ENCODE data around the gene STK11.
"Not testable (repeated sequence)": the region's sequence is repeated elsewhere in the genome, so short reads cannot be mapped to it uniquely, and the experiment has no call there.

STK11 gene

DNA sequence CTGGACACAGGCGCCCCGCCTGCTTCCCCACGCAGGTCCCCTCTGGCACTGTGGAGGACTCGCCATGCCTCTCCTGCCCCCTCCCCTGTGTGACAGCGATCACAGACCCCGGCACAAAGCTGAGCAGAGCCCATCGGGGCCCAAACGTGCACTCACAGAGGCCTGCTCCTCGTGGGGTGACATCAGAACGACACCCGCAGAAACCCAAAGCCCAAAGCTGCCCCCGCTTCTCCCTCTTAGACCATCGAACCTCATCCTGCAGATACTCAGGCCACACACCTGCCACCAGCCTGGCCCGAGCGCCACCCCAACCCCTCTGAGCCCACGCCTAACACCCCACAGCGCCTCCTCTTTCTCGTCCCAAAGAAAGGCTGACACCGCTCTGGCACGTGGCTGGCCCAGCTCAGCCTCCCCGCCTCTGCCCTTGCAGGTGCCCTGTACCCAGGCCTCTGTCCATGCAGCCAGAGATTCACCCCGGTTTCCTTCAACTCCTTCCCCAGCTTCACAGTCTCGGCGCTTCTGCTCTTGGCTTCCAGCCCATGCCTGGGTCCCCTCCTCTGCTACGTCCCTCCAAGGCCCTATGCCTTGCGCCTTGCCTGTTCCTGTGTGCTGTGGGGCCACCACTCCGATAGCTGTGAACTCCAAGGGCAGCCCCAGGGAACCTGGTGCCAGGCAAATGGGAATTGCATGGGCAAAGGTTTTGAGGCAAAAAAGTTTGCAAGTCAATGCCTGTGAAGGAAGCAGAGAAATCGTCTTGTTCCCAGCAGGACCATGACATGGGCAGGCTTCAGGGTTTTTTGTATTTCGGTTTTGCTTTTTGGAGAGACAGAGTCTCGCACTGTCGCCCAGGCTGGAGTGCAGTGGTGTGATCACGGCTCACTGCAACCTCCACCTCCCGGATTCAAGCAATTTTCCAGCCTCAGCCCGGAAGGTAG, 33.1 kb downstream of the STK11 start:
- DNase-seq: no peak

DNA sequence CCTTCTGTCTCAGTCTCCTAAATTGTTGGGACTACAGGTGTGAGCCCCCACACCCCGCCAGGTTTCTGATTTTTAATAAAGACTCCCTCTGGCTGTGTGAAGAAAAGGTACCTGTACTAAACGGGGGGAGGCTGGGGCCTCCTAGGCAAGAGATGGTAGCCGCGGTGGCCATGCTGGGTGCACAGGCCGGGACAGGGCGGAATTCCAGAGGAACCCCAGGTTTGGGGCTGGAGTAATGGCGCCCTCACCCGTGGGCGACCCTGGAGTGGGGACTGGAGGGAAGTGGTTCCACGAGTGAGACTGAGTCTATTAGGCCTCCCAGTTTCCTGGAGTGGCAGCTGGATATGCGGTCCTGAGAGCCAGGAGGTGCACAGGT, 33.8 kb downstream of the STK11 start:
- DNase-seq: no peak

DNA sequence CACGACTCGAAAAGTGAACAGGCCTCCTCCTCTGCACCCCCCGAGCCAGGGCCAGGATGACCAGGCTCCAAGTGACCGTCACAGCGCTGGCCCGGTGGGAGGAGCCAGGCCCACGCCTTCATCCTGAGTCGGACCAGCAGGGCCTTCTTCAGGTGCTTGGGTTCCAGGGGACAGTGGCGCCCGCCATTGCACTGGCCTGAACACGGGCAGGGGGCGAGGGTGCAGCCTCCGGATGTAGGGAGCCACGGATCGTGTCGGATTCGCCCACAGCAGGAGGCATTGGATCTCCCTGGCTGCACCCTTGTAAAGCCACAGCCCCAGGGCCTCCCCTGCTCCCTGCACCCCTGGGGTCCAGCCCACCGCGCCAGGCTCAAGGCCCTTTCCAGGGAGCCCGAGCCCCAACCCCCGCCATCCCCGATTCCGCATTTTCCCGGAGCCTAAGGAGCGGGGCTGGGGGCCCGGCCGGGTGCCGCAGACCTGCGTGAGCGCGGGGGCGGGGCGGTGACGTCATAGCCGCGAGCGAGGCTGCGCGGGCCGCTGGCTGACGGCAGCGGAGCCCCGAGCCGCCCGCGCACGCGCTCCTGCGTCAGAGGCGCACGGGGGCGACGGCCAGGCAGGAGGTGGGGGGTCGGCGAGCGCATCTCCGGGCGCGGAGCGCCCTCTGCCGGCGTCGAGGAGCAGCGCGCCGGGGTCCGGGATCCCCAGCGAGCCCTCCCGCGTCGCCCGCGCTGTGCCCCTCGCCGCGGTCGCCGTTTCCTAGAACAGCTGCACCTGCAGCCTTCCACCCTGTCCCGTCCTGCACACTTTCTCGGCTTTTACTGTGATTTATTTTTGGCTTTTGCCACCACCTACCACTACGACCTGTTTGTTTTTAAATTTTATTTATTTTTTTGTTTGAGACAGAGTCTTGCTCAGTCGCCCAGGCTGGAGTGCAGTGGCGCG, 34.5 kb downstream of the STK11 start:
- DNase-seq: peak; percentile 94

DNA sequence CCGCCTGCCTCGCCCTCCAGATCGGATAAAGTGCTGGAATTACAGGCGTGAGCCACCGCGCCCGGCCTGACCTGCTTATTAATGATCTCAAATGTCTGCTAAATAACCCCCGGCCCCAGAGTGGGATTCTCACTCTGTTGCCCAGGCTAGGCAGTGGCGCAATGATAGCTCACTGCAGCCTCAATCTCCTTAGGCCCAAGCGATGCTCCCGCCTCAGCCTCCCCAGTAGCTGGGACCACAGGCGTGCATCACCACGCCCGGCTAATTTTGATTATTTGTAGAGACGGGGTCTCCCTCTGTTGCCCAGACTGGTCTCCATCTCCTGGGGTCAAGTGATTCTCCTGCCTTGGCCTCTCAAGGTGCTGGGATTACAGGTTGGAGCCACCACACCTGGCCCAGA, 35.3 kb downstream of the STK11 start:
- no peak for DNase-seq

DNA sequence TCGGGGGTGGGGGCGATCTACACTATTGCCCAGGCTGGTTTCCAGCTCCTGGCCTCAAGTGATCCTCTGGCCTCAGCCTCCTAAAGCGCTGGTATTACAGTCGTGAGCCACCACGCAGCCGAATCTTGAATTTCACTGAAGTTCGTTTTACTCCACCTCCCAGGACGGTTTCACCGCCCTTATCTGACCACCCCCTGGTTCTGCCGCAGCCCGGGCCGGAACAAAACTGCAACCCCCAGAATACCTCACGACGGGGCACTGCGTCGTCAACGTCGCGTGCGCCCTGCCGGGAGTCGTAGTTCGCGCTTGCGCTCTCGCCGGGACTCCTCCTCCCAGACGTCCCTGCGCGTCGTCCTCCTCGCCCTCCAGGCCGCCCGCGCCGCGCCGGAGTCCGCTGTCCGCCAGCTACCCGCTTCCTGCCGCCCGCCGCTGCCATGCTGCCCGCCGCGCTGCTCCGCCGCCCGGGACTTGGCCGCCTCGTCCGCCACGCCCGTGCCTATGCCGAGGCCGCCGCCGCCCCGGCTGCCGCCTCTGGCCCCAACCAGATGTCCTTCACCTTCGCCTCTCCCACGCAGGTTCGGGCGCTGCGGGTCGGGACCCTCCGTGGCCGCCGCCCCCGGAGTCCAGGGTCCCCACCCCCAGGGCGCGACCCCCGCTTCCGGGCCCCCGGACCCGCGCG, 36.0 kb downstream of the STK11 start, which contains the start of gene ATP5F1D:
ATP5F1D (plus strand) TSS at position 335 of the 679 bp plus-strand sequence; CDS start at position 435, 100 bp downstream.
- DNase-seq: peak; percentile 90

DNA sequence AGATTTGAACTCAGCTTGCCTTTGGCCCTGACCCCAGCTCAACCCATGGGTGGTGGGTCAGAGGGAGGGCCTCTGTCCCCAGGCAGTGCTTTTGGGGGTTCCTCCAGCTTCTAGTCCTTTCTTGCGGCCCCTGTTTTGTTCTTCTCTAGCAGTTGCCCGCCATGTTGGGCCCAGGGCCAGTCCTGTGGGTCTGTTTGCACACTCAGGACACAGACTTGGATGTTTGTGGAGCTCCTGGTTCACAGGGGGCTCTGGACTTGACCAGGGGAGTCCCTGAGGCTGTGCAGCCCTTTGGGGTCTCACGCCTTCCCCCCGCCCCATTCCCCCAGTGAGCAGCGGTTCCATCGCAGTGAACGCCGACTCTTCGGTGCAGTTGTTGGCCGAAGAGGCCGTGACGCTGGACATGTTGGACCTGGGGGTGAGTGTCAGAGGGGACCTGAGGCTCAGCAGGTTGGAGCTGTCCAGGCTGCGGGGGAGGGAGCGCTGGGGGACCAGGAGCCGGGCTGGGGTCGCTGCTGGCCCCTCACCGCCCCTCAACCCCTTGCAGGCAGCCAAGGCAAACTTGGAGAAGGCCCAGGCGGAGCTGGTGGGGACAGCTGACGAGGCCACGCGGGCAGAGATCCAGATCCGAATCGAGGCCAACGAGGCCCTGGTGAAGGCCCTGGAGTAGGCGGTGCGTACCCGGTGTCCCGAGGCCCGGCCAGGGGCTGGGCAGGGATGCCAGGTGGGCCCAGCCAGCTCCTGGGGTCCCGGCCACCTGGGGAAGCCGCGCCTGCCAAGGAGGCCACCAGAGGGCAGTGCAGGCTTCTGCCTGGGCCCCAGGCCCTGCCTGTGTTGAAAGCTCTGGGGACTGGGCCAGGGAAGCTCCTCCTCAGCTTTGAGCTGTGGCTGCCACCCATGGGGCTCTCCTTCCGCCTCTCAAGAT, 38.5 kb downstream of the STK11 start:
- peak; percentile 83 for DNase-seq

DNA sequence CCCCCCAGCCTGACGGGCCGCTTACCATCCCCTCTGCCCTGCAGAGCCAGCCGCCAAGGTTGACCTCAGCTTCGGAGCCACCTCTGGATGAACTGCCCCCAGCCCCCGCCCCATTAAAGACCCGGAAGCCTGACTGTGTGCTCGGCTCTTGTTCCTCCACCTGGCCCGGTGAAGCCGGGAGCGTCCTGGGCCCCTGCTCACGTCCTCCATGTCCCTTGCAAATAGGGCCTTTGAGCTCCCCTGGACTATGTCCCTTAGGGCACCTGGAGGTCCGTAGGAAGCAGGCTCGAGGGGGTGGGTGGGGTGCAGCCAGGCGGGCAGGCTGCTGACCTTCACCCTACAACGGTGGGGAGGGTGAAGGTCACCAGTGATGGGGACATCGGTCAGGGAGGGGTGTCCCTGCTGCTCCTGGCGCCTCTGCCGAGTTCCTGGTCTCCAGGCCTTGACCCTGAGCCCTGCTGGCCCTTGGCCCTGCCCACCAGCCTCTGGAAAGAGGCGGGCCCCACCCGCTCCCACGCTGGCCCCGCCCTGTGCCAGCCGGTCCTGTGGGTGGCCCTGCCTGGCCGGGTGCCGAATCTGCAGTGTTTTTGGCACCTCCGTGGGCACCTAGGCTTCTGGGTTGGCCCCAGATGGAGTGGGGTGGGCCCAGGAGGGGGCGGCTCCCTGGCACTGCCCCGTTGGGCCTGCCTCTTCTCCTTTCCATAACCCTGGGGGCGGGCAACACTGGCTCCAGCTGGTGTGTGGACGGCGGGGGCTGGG, 39.3 kb downstream of the STK11 start:
- DNase-seq: no peak

DNA sequence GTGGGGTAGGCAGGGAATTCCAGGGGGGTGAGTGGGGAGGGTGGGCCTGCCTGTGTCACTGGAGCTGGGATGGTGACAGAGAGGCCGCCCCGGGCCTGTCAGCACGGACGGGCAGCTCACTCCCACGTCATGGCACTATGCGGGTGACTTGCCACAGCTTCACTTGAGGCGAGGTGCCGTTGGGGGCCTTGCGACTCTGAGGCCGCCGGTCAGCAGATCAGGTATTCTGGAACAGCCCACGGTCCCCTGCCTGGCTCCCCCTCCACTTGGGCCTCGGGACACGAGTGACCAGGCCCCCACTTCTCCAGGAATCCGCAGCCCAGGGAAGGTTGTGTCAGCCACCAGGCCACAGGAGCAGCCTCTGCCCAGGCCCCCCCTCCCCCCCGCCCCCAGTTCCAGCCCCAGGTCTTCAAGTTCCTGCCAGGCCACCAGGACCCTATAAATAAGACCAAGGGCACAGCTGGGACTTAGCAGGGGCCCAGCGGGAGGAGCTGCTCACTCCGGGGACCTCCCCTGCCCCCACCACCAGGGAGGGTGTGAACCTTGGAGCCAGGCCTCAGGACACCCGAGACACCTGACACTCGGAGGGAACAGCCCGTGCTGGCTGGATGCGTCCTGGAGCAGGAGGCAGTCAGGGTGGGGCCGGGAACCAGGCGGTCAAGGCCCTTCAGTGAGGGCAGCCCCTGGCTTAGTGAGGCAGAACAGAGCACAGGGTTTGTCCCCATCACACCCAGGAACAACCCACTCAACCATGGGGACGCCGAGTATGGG, 40.1 kb downstream of the STK11 start:
- DNase-seq: no peak

DNA sequence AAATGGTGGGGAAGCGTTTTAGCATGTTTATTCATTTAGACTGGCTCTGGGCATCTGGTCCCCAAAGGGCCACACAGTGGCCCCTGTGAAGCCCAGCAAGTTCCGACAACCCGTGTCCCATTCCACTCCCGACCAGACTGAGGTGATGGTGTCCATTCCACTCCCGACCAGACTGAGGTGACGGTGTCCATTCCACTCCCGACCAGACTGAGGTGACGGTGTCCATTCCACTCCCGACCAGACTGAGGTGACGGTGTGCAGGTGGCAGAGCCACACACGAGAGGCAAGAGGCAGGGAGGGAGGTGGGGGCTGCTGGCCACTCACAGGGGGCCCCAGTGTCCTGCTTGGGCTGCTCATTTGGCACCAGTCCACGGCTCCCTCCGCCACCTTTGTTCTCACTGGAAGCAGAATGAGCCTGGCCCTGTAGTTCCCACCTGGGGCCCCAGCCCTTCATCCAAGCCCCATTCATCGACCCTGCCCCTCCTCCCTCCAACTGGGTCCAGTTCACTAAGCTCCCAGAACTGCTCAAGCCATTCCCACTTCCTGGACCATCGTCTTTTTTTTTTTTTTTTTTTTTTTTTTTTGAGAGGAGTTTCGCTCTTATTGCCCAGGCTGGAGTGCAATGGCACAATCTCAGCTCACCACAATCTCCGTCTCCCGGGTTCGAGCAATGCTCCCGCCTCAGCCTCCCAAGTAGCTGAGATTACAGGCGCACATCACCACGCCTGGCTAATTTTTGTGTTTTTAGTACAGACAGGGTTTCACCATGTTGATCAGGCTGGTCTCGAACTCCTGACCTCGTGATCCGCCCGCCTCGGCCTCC, 40.9 kb downstream of the STK11 start:
- DNase-seq: not testable (repeated sequence)

DNA sequence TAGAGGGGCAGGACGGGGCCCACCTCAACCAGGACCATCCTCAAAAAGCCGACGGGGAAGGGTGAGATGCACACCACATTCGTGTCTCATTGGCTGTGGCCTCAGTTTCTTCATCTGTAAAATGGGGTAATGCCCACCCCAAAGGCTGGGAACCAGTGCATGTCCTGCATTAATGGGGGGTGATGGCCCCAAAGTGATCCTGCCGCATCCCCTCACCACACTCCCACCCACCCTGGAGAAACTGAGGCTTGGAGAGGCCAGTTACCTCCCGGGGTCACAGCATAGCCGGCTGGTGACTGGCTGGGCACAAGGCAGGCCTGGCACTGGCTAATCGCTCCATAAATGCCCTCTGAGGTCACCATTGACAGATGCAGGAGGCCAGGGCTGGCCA, 42.2 kb downstream of the STK11 start:
- DNase-seq: no peak

DNA sequence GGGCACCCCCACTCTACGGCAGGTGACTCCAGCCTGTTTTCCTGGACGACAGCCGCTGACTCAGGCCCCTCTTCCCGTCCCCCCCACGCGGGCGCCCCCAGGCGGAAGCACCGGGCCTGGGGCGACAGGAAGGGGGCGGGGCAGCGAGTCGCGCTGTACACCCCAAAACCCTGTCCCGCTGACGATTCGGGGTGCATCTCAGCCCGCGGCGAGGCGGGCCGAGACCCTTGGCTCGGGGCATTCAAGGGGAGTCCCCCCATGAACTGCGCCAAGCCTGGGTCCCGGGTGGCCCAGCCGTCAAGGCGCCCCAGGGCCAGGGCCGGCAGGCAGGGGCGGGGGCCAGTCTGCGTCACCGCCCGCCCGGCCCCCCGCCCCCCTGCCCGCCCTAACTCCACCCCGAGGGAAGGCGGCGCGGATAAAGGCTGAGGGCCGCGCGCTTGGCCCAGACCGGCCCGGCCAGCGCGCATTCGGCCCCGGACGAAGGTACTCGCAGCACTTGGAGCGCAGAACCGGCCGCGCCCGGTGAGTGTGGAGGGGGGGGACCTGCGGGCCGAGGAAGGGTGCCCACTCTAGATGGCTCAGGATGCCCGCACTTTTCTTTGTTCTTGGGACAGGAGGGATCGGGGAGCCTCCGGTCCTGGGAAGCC, 42.7 kb downstream of the STK11 start, which contains the start of gene MIDN:
MIDN (plus strand) TSS at position 445 of the 647 bp plus-strand sequence. CDS start 1,714 bp downstream, outside the sequence.
- DNase-seq: peak; percentile 64

DNA sequence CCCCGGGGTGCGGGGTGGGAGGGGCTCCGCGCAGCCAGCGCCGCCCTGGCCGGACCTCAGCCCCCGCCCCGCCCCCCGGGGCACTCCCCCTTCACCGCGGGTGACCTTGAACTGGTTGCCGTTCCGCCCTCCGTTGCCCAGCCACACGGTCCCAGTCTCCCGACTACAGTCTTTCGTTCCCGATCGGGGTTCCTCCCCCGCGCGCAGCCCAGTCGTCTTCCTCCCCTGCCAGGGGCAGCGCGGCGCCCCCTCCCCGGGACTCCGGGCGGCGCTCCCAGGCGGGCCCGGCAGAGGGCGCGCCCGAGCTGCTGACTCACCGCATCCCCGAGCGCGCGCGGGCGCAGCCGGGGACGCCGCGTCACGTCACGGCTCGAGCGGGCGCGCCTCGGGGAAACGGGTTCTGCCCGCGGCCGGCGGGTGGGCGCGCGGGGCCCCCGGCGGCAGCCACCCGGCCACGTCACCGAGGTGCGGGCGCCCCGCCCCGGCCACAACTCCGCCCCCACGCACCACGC, 43.3 kb downstream of the STK11 start:
- peak; percentile 81 for DNase-seq

DNA sequence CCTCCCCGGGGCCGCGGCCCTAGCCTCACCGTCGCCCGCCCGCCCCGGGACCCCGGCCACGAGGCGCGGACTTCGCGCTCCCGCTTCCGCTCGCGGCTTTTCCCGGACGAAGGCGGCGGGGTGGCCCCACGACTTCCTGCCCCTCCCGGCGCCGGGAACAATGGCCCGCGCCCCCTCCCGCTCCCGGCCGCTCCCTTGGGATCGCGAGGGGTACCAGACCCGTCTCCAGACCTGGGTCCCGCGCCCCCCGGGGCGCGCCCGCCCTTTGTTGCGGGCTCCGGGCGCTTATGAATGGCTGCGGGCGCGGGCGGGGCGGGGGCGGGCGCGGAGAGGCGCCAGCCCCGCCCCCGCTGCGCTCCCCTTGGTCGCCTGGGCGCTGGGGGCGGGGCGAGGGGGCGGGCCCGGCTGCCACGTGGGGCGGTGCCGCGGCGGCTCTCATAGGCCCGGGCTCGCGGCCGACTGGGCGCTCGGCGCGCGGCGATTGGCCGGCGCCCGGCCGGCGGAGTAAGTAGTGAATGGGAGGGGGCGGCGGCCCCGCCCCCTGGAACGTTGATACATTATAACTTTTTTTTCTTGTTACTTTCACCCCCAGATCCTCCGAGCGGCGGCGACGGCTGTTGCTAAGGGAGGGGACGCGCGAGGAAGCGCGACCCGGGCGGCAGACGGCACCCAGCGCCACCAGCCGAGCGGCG, 43.9 kb downstream of the STK11 start:
- DNase-seq: peak; percentile 94

DNA sequence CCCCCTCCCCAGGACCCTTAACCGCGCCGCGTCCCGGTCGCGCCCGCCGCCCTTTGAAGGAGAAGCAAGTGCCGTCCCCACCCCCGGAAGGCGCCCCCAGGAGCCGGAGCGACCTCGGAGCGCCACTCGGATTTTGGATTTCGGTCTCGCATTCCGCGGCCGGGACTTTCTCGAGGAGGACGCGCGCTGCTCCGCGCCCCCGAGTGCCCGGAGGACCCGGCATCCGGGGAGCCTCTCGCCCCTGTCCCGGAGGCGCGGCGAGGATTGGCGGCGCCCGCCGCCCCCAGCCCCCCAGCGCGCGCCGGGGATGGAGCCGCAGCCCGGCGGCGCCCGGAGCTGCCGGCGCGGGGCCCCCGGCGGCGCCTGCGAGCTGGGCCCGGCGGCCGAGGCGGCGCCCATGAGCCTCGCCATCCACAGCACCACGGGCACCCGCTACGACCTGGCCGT, 44.4 kb downstream of the STK11 start:
- no peak for DNase-seq

DNA sequence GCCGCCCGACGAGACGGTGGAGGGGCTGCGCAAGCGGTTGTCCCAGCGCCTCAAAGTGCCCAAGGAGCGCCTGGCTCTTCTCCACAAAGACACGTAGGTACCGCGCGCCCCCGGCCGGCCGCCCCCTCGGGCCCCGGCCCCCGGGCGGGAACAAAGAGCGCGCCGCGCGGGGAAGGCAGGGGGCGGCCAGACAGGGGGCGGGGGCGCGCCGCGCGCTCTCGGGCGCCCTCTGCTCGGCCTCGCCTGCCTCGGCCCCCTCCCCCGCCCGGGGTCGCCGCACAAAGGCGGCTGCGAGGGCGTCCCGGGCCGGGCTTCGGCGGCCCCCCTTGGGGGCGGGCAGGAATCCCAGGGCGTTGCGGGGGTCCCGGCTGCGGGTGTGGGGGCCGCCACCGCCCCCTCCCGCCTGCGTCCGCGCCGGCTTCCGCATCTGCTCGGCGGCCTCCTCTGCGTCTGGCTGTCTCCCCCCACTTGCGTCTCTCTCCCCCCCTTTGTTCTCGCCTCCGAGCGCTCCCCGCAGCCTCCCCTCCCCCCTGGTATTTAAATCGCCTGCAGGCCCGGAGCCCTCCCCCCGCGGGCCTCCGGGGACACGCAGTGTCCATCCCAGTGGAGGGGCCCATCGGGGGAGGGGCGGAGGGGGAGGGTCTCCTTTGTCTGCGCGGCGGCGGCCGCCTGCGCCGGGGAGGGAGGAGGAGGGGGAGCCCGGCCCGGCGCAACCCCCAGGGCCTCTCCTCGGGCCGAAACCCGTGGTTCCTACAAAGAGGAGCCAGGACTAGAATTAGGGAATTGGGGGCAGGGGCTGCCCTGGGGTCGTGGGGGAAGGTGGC, 45.1 kb downstream of the STK11 start:
- DNase-seq: peak; percentile 42

DNA sequence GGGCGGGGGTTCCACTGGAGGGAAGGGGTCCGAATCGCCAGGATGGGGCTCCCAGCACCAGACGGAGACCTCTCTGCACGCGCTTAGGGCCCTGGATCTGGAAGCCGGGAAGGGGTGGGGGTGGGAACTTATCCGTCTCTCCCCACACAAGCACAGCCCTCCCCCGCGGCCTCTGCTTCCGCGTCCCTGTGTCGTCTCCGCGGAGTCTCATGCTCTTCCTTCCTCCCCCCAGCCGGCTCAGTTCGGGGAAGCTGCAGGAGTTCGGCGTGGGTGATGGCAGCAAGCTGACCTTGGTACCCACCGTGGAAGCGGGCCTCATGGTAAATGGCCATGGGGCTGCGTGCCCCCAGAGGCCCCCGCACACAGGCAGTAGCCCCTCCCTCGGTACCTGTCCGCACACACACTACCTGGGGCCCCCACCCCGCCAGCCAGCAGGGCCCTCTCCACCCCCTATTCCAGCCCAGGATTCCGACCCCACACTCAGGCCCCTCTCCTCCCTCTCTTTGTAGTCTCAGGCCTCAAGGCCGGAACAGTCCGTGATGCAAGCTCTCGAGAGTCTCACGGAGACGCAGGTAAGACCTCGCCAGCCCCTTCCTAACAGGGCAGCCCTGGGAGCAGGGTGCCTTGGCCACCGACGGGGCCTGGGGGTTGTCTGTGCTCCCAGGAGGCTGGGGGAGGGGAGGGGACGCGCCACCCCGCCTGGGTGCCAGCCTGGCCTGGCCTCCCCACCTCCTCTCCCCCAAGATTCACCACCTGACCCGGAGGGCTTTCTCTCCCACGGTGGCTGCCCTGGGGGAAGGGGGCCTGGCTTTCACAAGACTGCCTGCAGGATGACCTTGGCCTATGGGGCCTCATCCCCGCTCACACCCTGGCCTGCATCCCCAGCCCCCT, 46.0 kb downstream of the STK11 start:
- DNase-seq: peak; percentile 60

Measured in stimulated activated CD4-positive, alpha-beta T cell treated with anti-CD3 and anti-CD28 coated beads, Interleukin-12 subunit alpha, Interleukin-12 subunit beta, amount 100 ng/mL, for 4 hours (primary cell).